ENCODE data around the gene PSORS1C1.

- TF ChIP-seq CTCF (IDR thresholded peaks at IDR 0.05; ENCODE audit: low read depth, low read length, poor library complexity, severe bottlenecking) (no peak), EZH2phosphoT487 (IDR thresholded peaks at IDR 0.05; ENCODE audit: borderline replicate concordance, low read length) (no peak)
Measured at GRCh38 chr6:31103136-31103535, 11.5 kb upstream of the PSORS1C1 start.
